Peyer's patch (tissue), 4 donors: Measurements from ENCODE around the gene TMEM132E. TPM values are rescaled to one million over a fixed set of nuclear protein-coding genes. Genes with fewer than 3 reads are reported as not detected.

ENCODE experiments used
- DNase-seq, 3 donors: peaks; one replicate each; pipeline ENCODE4 v3.0.0-alpha.2; 2017 to 2019
- H3K27ac ChIP-seq, 4 donors: fragments of 200-600 bp; sonication (generic); one replicate each; pipeline ENCODE4 v1.5.1; 2016 to 2019
- H3K27me3 ChIP-seq, 2 donors: fragments of 200-600 bp; sonication (generic); one replicate each; pipeline ENCODE4 v1.5.1; 2019
- H3K36me3 ChIP-seq, 3 donors: fragments of 200-600 bp; sonication (generic); one replicate each; pipeline ENCODE4 v1.5.1; 2016 to 2019
- H3K4me1 ChIP-seq, 4 donors: fragments of 200-600 bp; sonication (generic); one replicate each; pipeline ENCODE4 v1.5.1; 2016 to 2019
- H3K4me3 ChIP-seq, 4 donors: fragments of 200-600 bp; sonication (generic); 1 replicate in 3 of 4; 2 replicates in 1 of 4; pipeline ENCODE4 v1.5.1; 2016 to 2019; ENCODE audit warnings: mild to moderate bottlenecking in 1 of 4
- H3K9me3 ChIP-seq, 4 donors: fragments of 200-600 bp; sonication (generic); one replicate each; pipeline ENCODE4 v1.5.1; 2016 to 2019; ENCODE audit warnings: mild to moderate bottlenecking in 1 of 4
- POLR2A ChIP-seq, 2 donors: fragments of 450-650 bp; IDR thresholded peaks; one replicate each; pipeline ENCODE4 v1.5.1; 2017; ENCODE audit warnings: antibody characterized with exemption in 2 of 2, mild to moderate bottlenecking in 2 of 2, moderate library complexity in 2 of 2
- total RNA-seq, 4 donors: library from RNA; depleted of rRNA; stranded (reverse); fragments of >200 nt; gene quantifications; one replicate each; pipeline ENCODE4 v1.1.0, GENCODE V29; 2016
- TF ChIP-seq, protein P1 (sequence below), 6 experiments: fragments of 450-650 bp in 4 of 6; fragments of 200-600 bp in 2 of 6; sonication (generic) in 1 of 6; IDR thresholded peaks; one replicate each; pipeline ENCODE4 v1.5.1; 2017 to 2019; ENCODE audit warnings: antibody characterized with exemption in 6 of 6, mild to moderate bottlenecking in 3 of 6, moderate library complexity in 1 of 6

Gene TMEM132E
- total RNA-seq, 4 donors from 2014 or later, result 0.13 to 1.7 TPM; not detected in 2

DNA sequence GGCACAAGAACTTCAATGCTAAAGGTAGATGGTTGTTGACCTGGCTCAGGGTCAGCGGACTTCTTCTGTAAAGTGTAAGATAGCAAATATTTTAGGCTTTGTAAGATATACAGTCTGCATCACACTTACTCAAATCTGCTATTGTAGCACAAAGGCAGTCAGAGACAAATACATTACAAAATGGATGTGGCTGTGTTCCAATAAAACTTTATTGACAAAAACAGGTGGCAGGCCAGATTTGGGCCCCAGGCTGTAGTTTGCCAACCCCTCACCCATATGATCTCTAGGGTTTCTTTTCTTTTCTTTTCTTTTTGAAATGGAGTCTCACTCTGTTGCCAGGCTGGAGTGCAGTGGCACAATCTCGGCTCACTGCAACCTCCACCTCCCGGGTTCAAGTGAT lies 39.5 kb upstream of the TMEM132E start:
- Histone ChIP-seq H3K4me1 (no peaks in the 10 kb centered on the region), H3K27me3 (no peaks in the 10 kb centered on the region), H3K27ac (no peak overlapping the region), H3K36me3 (no peaks in the 10 kb centered on the region), H3K4me3 (no peak overlapping the region), H3K9me3 (no peaks in the 10 kb centered on the region)
- DNase-seq, result no peak
- TF ChIP-seq POLR2A (IDR thresholded peaks at IDR 0.05), result no peak
- TF ChIP-seq, protein P1, sequence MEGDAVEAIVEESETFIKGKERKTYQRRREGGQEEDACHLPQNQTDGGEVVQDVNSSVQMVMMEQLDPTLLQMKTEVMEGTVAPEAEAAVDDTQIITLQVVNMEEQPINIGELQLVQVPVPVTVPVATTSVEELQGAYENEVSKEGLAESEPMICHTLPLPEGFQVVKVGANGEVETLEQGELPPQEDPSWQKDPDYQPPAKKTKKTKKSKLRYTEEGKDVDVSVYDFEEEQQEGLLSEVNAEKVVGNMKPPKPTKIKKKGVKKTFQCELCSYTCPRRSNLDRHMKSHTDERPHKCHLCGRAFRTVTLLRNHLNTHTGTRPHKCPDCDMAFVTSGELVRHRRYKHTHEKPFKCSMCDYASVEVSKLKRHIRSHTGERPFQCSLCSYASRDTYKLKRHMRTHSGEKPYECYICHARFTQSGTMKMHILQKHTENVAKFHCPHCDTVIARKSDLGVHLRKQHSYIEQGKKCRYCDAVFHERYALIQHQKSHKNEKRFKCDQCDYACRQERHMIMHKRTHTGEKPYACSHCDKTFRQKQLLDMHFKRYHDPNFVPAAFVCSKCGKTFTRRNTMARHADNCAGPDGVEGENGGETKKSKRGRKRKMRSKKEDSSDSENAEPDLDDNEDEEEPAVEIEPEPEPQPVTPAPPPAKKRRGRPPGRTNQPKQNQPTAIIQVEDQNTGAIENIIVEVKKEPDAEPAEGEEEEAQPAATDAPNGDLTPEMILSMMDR (IDR thresholded peaks at IDR 0.05), result no peak

DNA sequence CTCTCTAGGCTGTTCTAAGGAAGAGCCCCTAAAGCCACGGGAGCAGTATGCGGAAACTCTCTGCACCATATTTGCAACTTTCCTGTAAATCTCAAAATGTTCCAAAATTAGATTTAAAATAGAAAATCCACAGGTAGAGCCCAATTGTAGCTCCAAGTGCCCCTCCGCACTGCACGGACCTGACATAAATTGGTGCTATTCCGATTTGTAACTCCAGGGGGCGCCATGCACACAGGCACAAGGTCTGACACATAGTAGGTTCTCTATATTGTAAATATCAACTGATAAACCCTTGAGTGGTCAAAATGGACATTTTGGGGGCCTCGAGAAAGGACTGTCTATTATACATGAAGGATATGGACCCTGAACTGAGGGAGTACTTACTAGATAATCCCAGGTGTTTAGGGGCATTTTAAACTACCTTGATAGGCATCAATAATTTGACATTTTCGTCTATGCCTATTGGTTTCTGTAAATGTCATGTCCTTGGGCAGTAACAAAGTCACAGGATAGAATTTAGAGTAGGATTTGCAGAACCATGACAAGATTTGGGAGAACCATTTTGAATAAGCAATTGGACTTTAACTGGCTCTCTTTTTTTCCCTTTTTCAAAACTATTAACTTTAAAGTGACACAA lies 36.6 kb upstream of the TMEM132E start:
- TF ChIP-seq POLR2A (IDR thresholded peaks at IDR 0.05), result no peak
- TF ChIP-seq, protein P1 (IDR thresholded peaks at IDR 0.05), result peak; percentile 41 to 80 (median 69)
- Histone ChIP-seq H3K27me3 (no peaks in the 10 kb centered on the region), H3K36me3 (no peaks in the 10 kb centered on the region), H3K4me3 (no peak overlapping the region), H3K9me3 (no peaks in the 10 kb centered on the region), H3K27ac (no peak overlapping the region), H3K4me1 (no peaks in the 10 kb centered on the region)
- peak in 2 of 3 donors; percentile 47 to 73 for DNase-seq

DNA sequence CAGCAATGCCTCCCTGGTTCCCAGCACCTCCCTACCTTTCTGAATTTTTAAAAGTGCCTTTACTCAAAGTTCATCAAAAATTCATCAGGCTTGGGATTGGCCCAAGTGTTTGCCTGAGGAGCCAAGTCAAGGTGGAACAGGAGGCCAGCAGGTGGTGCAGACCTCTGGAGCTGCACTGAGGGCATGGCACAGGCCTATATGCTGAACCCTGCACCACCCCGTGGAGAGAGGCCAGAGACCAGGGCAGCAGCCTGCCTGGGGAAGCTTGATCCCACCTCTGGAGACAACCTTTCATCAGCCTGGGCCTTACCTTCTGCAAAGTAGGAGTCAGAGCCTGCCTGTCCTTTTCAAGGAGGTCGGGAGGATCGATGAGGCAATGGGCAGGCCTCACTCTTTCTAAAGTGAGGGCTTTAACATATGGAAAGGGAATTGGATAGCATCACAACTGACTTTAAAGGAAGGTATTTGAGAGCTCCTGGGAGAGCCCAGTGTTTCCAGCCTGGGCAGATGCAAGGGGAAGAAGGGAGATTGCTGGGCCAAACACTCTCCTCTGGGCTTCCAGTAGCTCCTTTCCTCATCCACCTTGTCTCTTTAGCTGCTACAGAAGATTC lies 31.8 kb upstream of the TMEM132E start:
- no peak overlapping the region for H3K27ac ChIP-seq
- DNase-seq, result peak in 1 of 3 donors; percentile 18
- H3K9me3 ChIP-seq, result no peaks in the 10 kb centered on the region
- H3K36me3 ChIP-seq, result no peaks in the 10 kb centered on the region
- H3K4me3 ChIP-seq, result no peak overlapping the region
- TF ChIP-seq, protein P1 (IDR thresholded peaks at IDR 0.05), result no peak
- no peak for TF ChIP-seq POLR2A (IDR thresholded peaks at IDR 0.05)
- no peaks in the 10 kb centered on the region for H3K4me1 ChIP-seq
- H3K27me3 ChIP-seq, result no peaks in the 10 kb centered on the region

DNA sequence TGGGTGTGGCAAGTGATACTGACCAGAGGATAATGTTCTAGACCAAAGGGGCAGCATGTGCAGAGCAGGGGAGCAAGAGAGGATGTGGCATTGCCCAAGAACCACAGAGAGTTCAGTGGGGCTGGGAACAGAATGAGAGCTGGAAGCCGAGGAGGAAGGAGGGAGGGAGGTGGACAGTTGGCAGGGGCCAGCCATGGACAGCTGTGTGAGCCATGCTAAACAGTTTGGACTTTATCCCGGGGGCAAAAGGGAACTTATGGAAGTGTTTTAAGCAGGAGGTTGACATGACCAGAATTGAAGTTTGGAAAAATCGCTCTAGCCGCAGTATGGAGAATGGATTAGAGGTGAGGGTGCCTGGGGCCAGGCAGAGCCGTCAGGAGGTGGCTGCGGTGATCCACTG lies 29.4 kb upstream of the TMEM132E start:
- no peak overlapping the region for H3K4me3 ChIP-seq
- no peaks in the 10 kb centered on the region for H3K9me3 ChIP-seq
- H3K36me3 ChIP-seq, result no peaks in the 10 kb centered on the region
- no peak for DNase-seq
- no peaks in the 10 kb centered on the region for H3K4me1 ChIP-seq
- no peak for TF ChIP-seq POLR2A (IDR thresholded peaks at IDR 0.05)
- TF ChIP-seq, protein P1 (IDR thresholded peaks at IDR 0.05), result no peak
- H3K27ac ChIP-seq, result no peak overlapping the region
- H3K27me3 ChIP-seq, result no peaks in the 10 kb centered on the region

DNA sequence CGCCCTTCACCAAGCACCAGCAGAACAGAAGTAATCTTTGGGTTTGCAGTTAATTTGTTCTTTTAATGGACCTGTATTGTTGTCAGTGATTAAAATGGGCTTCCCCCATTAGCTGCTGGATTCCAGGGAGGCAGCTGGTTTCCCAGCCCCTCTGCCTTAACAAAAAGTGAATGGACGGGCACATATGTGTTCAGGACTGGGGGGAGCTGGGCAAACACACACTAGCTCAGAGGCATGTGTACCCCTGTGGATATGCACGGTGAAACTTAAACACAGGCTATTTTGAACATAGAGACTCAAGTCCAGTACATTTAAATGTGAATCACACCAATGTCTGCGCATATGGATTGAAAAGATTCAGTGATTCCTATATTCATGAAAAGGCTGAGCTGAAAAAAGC lies 25.5 kb upstream of the TMEM132E start:
- no peak for DNase-seq
- TF ChIP-seq, protein P1 (IDR thresholded peaks at IDR 0.05), result no peak
- Histone ChIP-seq H3K4me3 (no peak overlapping the region), H3K9me3 (no peaks in the 10 kb centered on the region), H3K4me1 (no peaks in the 10 kb centered on the region), H3K27ac (no peak overlapping the region), H3K36me3 (no peaks in the 10 kb centered on the region), H3K27me3 (no peaks in the 10 kb centered on the region)
